HG03439 (cell line): Measurements from ENCODE around the gene ZNF106.

Source experiments
- ATAC-seq: cut with Tn5 transposase; IDR thresholded peaks from one replicate; pipeline ENCODE4 v1.9.1; 2021; ENCODE audit warnings: mild to moderate bottlenecking, moderate library complexity; ENCODE audit not compliant: unreplicated experiment

ZNF106 gene

GRCh38 chr15:42373274-42373673, 117.7 kb downstream of the ZNF106 start:
- ATAC-seq, result no peak

GRCh38 chr15:42371096-42371495, 119.8 kb downstream of the ZNF106 start:
- no peak for ATAC-seq

GRCh38 chr15:42368096-42368495, 122.8 kb downstream of the ZNF106 start:
- ATAC-seq, result no peak

GRCh38 chr15:42367041-42367440, 123.9 kb downstream of the ZNF106 start:
- ATAC-seq, result no peak

- no peak for ATAC-seq
Measured at GRCh38 chr15:42365921-42366550, 124.9 kb downstream of the ZNF106 start.

- no peak for ATAC-seq
Measured at GRCh38 chr15:42364529-42364928, 126.4 kb downstream of the ZNF106 start.

- ATAC-seq, result no peak
Measured at GRCh38 chr15:42363942-42364341, 127.0 kb downstream of the ZNF106 start.

- no peak for ATAC-seq
Measured at GRCh38 chr15:42363487-42363886, 127.5 kb downstream of the ZNF106 start.
